ENCODE measurements around the gene ZNF341. TPM values are rescaled to one million over a fixed set of nuclear protein-coding genes. Genes with fewer than 3 reads are reported as not detected.

The ZNF341 gene
- total RNA-seq, 4 donors from 2014 or later, result 2.5 to 13.5 (median 3.6) TPM

GRCh38 chr20:33689973-33690372 is 41.8 kb upstream of the ZNF341 start:
- no peak overlapping the region for H3K27ac ChIP-seq
- H3K4me1 ChIP-seq, result peaks cover 0 to 14% (median 11%) of the 10 kb centered on the region in 4 donors
- TF ChIP-seq POLR2A (IDR thresholded peaks at IDR 0.05), result no peak
- TF ChIP-seq, protein P1, sequence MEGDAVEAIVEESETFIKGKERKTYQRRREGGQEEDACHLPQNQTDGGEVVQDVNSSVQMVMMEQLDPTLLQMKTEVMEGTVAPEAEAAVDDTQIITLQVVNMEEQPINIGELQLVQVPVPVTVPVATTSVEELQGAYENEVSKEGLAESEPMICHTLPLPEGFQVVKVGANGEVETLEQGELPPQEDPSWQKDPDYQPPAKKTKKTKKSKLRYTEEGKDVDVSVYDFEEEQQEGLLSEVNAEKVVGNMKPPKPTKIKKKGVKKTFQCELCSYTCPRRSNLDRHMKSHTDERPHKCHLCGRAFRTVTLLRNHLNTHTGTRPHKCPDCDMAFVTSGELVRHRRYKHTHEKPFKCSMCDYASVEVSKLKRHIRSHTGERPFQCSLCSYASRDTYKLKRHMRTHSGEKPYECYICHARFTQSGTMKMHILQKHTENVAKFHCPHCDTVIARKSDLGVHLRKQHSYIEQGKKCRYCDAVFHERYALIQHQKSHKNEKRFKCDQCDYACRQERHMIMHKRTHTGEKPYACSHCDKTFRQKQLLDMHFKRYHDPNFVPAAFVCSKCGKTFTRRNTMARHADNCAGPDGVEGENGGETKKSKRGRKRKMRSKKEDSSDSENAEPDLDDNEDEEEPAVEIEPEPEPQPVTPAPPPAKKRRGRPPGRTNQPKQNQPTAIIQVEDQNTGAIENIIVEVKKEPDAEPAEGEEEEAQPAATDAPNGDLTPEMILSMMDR (IDR thresholded peaks at IDR 0.05), result no peak
- DNase-seq, result no peak
- no peaks in the 10 kb centered on the region for H3K27me3 ChIP-seq
- H3K36me3 ChIP-seq, result no peaks in the 10 kb centered on the region
- H3K4me3 ChIP-seq, result no peak overlapping the region
- H3K9me3 ChIP-seq, result no peaks in the 10 kb centered on the region

DNA sequence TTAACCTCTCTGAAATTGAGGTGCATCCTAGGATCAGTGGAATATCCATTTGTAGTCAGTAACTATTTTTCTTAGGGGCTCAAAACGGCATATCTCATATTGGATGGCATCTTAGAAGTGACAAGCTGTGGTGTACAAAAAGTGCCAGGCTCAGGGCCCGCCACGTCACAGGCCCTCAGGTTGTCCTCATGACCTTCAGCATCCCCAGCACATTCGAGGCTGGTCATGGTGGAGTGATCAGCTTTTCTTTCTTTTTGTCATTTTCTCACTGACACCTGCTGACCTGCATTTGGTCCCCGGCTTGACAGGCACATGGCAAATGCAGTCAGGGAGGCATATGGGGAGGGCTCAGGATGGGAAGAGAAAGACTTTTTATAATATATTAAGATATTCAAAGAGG is 38.5 kb upstream of the ZNF341 start:
- no peak overlapping the region for H3K27ac ChIP-seq

GRCh38 chr20:33693741-33694638 is 37.8 kb upstream of the ZNF341 start:
- no peak for DNase-seq
- no peaks in the 10 kb centered on the region for H3K27me3 ChIP-seq

More for the DNA sequence above, 38.5 kb upstream of the ZNF341 start:
- Histone ChIP-seq H3K27me3 (no peaks in the 10 kb centered on the region), H3K9me3 (no peaks in the 10 kb centered on the region), H3K4me3 (no peak overlapping the region), H3K4me1 (no peaks in the 10 kb centered on the region), H3K36me3 (no peaks in the 10 kb centered on the region)
- DNase-seq, result no peak
- TF ChIP-seq, protein P1 (IDR thresholded peaks at IDR 0.05), result no peak
- no peak for TF ChIP-seq POLR2A (IDR thresholded peaks at IDR 0.05)

DNA sequence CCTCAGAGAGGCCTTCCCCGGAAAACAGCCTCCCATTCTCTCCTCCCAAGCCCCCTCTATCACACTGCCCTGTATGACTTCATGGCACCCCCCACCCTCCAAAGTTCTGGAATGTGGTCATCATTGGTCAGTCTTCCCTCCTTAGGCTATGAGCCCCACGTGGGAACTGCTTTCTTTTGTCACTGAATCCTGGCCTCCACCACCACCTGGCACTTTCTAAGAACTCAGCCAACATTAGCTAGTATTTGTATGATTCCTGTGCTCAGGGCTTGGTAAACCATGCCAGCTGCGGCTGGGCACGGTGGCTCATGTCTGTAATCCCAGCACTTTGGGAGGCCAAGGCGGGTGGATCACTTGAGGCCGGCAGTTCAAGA is 37.2 kb upstream of the ZNF341 start:
- Histone ChIP-seq H3K9me3 (no peaks in the 10 kb centered on the region), H3K4me1 (no peaks in the 10 kb centered on the region), H3K4me3 (no peak overlapping the region), H3K36me3 (no peaks in the 10 kb centered on the region), H3K27ac (no peak overlapping the region), H3K27me3 (no peaks in the 10 kb centered on the region)
- DNase-seq, result no peak
- TF ChIP-seq, protein P1 (IDR thresholded peaks at IDR 0.05), result no peak
- TF ChIP-seq POLR2A (IDR thresholded peaks at IDR 0.05), result no peak

More at GRCh38 chr20:33693741-33694638, 37.8 kb upstream of the ZNF341 start:
- Histone ChIP-seq H3K36me3 (no peaks in the 10 kb centered on the region), H3K4me1 (no peaks in the 10 kb centered on the region), H3K27ac (no peak overlapping the region), H3K9me3 (no peaks in the 10 kb centered on the region), H3K4me3 (no peak overlapping the region)
- TF ChIP-seq, protein P1 (IDR thresholded peaks at IDR 0.05), result no peak

GRCh38 chr20:33696448-33696847 is 35.3 kb upstream of the ZNF341 start:
- Histone ChIP-seq H3K9me3 (no peaks in the 10 kb centered on the region), H3K36me3 (no peaks in the 10 kb centered on the region), H3K4me3 (no peak overlapping the region), H3K27me3 (no peaks in the 10 kb centered on the region), H3K4me1 (no peaks in the 10 kb centered on the region), H3K27ac (no peak overlapping the region)
- DNase-seq, result no peak
- TF ChIP-seq, protein P1 (IDR thresholded peaks at IDR 0.05), result no peak
- TF ChIP-seq POLR2A (IDR thresholded peaks at IDR 0.05), result no peak

Data from Peyer's patch (tissue), 4 donors.